Measurements from ENCODE around the gene RAG1.

Gene RAG1

GRCh38 chr11:36586543-36586942 is 18.7 kb downstream of the RAG1 start:
- Histone ChIP-seq H3K9me3 (ENCODE audit: control insufficient read depth, low read length) (no peaks in the 10 kb centered on the region), H3K4me3 (ENCODE audit: insufficient read depth, low read depth, low read length, poor library complexity, severe bottlenecking) (no peak overlapping the region), H3K36me3 (ENCODE audit: control insufficient read depth, insufficient read depth, low read length) (no peaks in the 10 kb centered on the region), H3K27ac (ENCODE audit: insufficient read depth, low read length, poor library complexity, severe bottlenecking) (no peak overlapping the region), H3K27me3 (replicated peaks; ENCODE audit: control insufficient read depth, insufficient read depth, low read length, poor library complexity, severe bottlenecking) (no peaks in the 10 kb centered on the region), H3K4me1 (ENCODE audit: control insufficient read depth, insufficient read depth, low read length, poor library complexity, severe bottlenecking) (no peaks in the 10 kb centered on the region)
- DNase-seq, result no peak

- no peak for DNase-seq
- Histone ChIP-seq H3K9me3 (ENCODE audit: control insufficient read depth, low read length) (no peaks in the 10 kb centered on the region), H3K4me1 (ENCODE audit: control insufficient read depth, insufficient read depth, low read length, poor library complexity, severe bottlenecking) (no peaks in the 10 kb centered on the region), H3K27ac (ENCODE audit: insufficient read depth, low read length, poor library complexity, severe bottlenecking) (no peak overlapping the region), H3K36me3 (ENCODE audit: control insufficient read depth, insufficient read depth, low read length) (no peaks in the 10 kb centered on the region), H3K4me3 (ENCODE audit: insufficient read depth, low read depth, low read length, poor library complexity, severe bottlenecking) (no peak overlapping the region), H3K27me3 (replicated peaks; ENCODE audit: control insufficient read depth, insufficient read depth, low read length, poor library complexity, severe bottlenecking) (no peaks in the 10 kb centered on the region)
Observed at GRCh38 chr11:36588099-36588498, 20.3 kb downstream of the RAG1 start.

- Histone ChIP-seq H3K27me3 (replicated peaks; ENCODE audit: control insufficient read depth, insufficient read depth, low read length, poor library complexity, severe bottlenecking) (peaks cover 2% of the 10 kb centered on the region), H3K27ac (ENCODE audit: insufficient read depth, low read length, poor library complexity, severe bottlenecking) (no peak overlapping the region)
Observed at GRCh38 chr11:36590513-36590912, 22.7 kb downstream of the RAG1 start.

GRCh38 chr11:36591433-36591832 is 23.6 kb downstream of the RAG1 start:
- no peak overlapping the region for H3K4me3 ChIP-seq (ENCODE audit: insufficient read depth, low read depth, low read length, poor library complexity, severe bottlenecking)
- no peaks in the 10 kb centered on the region for H3K36me3 ChIP-seq (ENCODE audit: control insufficient read depth, insufficient read depth, low read length)
- no peak overlapping the region for H3K27ac ChIP-seq (ENCODE audit: insufficient read depth, low read length, poor library complexity, severe bottlenecking)
- peaks cover 2% of the 10 kb centered on the region for H3K27me3 ChIP-seq (replicated peaks; ENCODE audit: control insufficient read depth, insufficient read depth, low read length, poor library complexity, severe bottlenecking)
- H3K9me3 ChIP-seq (ENCODE audit: control insufficient read depth, low read length), result no peaks in the 10 kb centered on the region
- H3K4me1 ChIP-seq (ENCODE audit: control insufficient read depth, insufficient read depth, low read length, poor library complexity, severe bottlenecking), result no peaks in the 10 kb centered on the region
- no peak for DNase-seq

More at GRCh38 chr11:36590513-36590912, 22.7 kb downstream of the RAG1 start:
- H3K9me3 ChIP-seq (ENCODE audit: control insufficient read depth, low read length), result no peaks in the 10 kb centered on the region
- H3K4me3 ChIP-seq (ENCODE audit: insufficient read depth, low read depth, low read length, poor library complexity, severe bottlenecking), result no peak overlapping the region
- no peaks in the 10 kb centered on the region for H3K4me1 ChIP-seq (ENCODE audit: control insufficient read depth, insufficient read depth, low read length, poor library complexity, severe bottlenecking)
- H3K36me3 ChIP-seq (ENCODE audit: control insufficient read depth, insufficient read depth, low read length), result no peaks in the 10 kb centered on the region
- no peak for DNase-seq

GRCh38 chr11:36594316-36594989 is 26.6 kb downstream of the RAG1 start, which contains the start of gene IFTAP:
TSS of gene IFTAP (plus strand) at chr11:36594502. CDS start at chr11:36610104, 15,602 bp downstream.
- peak within 1 kb of the TSS; percentile 57 for H3K4me3 ChIP-seq (ENCODE audit: insufficient read depth, low read depth, low read length, poor library complexity, severe bottlenecking)
- peak in 1 of 3 donors; percentile 2 for DNase-seq
- no peaks in the 10 kb centered on the region for H3K9me3 ChIP-seq (ENCODE audit: control insufficient read depth, low read length)
- no peak within 1 kb of the TSS for H3K27ac ChIP-seq (ENCODE audit: insufficient read depth, low read length, poor library complexity, severe bottlenecking)
- peaks cover 2% of the 10 kb centered on the region for H3K27me3 ChIP-seq (replicated peaks; ENCODE audit: control insufficient read depth, insufficient read depth, low read length, poor library complexity, severe bottlenecking)
- no peaks in the 10 kb centered on the region for H3K4me1 ChIP-seq (ENCODE audit: control insufficient read depth, insufficient read depth, low read length, poor library complexity, severe bottlenecking)
- no peaks in the 10 kb centered on the region for H3K36me3 ChIP-seq (ENCODE audit: control insufficient read depth, insufficient read depth, low read length)

GRCh38 chr11:36596880-36597279 is 29.1 kb downstream of the RAG1 start:
- Histone ChIP-seq H3K36me3 (ENCODE audit: control insufficient read depth, insufficient read depth, low read length) (no peaks in the 10 kb centered on the region), H3K27me3 (replicated peaks; ENCODE audit: control insufficient read depth, insufficient read depth, low read length, poor library complexity, severe bottlenecking) (peaks cover 2% of the 10 kb centered on the region), H3K9me3 (ENCODE audit: control insufficient read depth, low read length) (no peaks in the 10 kb centered on the region), H3K4me3 (ENCODE audit: insufficient read depth, low read depth, low read length, poor library complexity, severe bottlenecking) (no peak overlapping the region), H3K4me1 (ENCODE audit: control insufficient read depth, insufficient read depth, low read length, poor library complexity, severe bottlenecking) (no peaks in the 10 kb centered on the region), H3K27ac (ENCODE audit: insufficient read depth, low read length, poor library complexity, severe bottlenecking) (no peak overlapping the region)
- no peak for DNase-seq

- Histone ChIP-seq H3K4me3 (ENCODE audit: insufficient read depth, low read depth, low read length, poor library complexity, severe bottlenecking) (no peak within 1 kb of the TSS), H3K27me3 (replicated peaks; ENCODE audit: control insufficient read depth, insufficient read depth, low read length, poor library complexity, severe bottlenecking) (peaks cover 2% of the 10 kb centered on the region), H3K4me1 (ENCODE audit: control insufficient read depth, insufficient read depth, low read length, poor library complexity, severe bottlenecking) (no peaks in the 10 kb centered on the region), H3K9me3 (ENCODE audit: control insufficient read depth, low read length) (no peaks in the 10 kb centered on the region), H3K27ac (ENCODE audit: insufficient read depth, low read length, poor library complexity, severe bottlenecking) (no peak within 1 kb of the TSS), H3K36me3 (ENCODE audit: control insufficient read depth, insufficient read depth, low read length) (no peaks in the 10 kb centered on the region)
- DNase-seq, result no peak
Observed at GRCh38 chr11:36598051-36598450, 30.2 kb downstream of the RAG1 start, which contains the start of gene RAG2. TSS of gene RAG2 (minus strand) at chr11:36598236. CDS start at chr11:36594168, 4,068 bp downstream.

- no peak overlapping the region for H3K27ac ChIP-seq (ENCODE audit: insufficient read depth, low read length, poor library complexity, severe bottlenecking)
- H3K9me3 ChIP-seq (ENCODE audit: control insufficient read depth, low read length), result no peaks in the 10 kb centered on the region
- no peaks in the 10 kb centered on the region for H3K27me3 ChIP-seq (replicated peaks; ENCODE audit: control insufficient read depth, insufficient read depth, low read length, poor library complexity, severe bottlenecking)
- no peak for DNase-seq
- no peak overlapping the region for H3K4me3 ChIP-seq (ENCODE audit: insufficient read depth, low read depth, low read length, poor library complexity, severe bottlenecking)
- H3K4me1 ChIP-seq (ENCODE audit: control insufficient read depth, insufficient read depth, low read length, poor library complexity, severe bottlenecking), result no peaks in the 10 kb centered on the region
- no peaks in the 10 kb centered on the region for H3K36me3 ChIP-seq (ENCODE audit: control insufficient read depth, insufficient read depth, low read length)
Observed at GRCh38 chr11:36600180-36600579, 32.4 kb downstream of the RAG1 start.

GRCh38 chr11:36601155-36601554 is 33.3 kb downstream of the RAG1 start:
- Histone ChIP-seq H3K9me3 (ENCODE audit: control insufficient read depth, low read length) (no peaks in the 10 kb centered on the region), H3K27ac (ENCODE audit: insufficient read depth, low read length, poor library complexity, severe bottlenecking) (no peak overlapping the region), H3K4me1 (ENCODE audit: control insufficient read depth, insufficient read depth, low read length, poor library complexity, severe bottlenecking) (no peaks in the 10 kb centered on the region), H3K4me3 (ENCODE audit: insufficient read depth, low read depth, low read length, poor library complexity, severe bottlenecking) (no peak overlapping the region), H3K27me3 (replicated peaks; ENCODE audit: control insufficient read depth, insufficient read depth, low read length, poor library complexity, severe bottlenecking) (no peaks in the 10 kb centered on the region), H3K36me3 (ENCODE audit: control insufficient read depth, insufficient read depth, low read length) (no peaks in the 10 kb centered on the region)
- DNase-seq, result no peak

- DNase-seq, result no peak
- Histone ChIP-seq H3K4me3 (ENCODE audit: insufficient read depth, low read depth, low read length, poor library complexity, severe bottlenecking) (no peak overlapping the region), H3K27ac (ENCODE audit: insufficient read depth, low read length, poor library complexity, severe bottlenecking) (no peak overlapping the region), H3K27me3 (replicated peaks; ENCODE audit: control insufficient read depth, insufficient read depth, low read length, poor library complexity, severe bottlenecking) (no peaks in the 10 kb centered on the region), H3K4me1 (ENCODE audit: control insufficient read depth, insufficient read depth, low read length, poor library complexity, severe bottlenecking) (no peaks in the 10 kb centered on the region), H3K9me3 (ENCODE audit: control insufficient read depth, low read length) (no peaks in the 10 kb centered on the region), H3K36me3 (ENCODE audit: control insufficient read depth, insufficient read depth, low read length) (no peaks in the 10 kb centered on the region)
Observed at GRCh38 chr11:36602135-36602534, 34.3 kb downstream of the RAG1 start.
